ENCODE measurements around the gene UBAP1L.
A peak's percentile ranks its signal among the peaks of the same experiment; 100 is the strongest.
"Not testable (repeated sequence)": the region's sequence is repeated elsewhere in the genome, so short reads cannot be mapped to it uniquely, and the experiment has no call there.

UBAP1L gene

GRCh38 chr15:65115086-65115485 lies at the start of gene UBAP1L:
UBAP1L (minus strand) TSS chr15:65115200; CDS start chr15:65106215, 8,985 bp downstream.
- H3K27ac ChIP-seq (ENCODE audit: low read depth, low read length): no peak within 1 kb of the TSS
- H3K27me3 ChIP-seq (ENCODE audit: control insufficient read depth in 5 of 5, insufficient read depth in 4 of 5, low read length in 5 of 5): no peaks in the 10 kb centered on the region
- peaks cover 49 to 81% (median 60%) of the 10 kb centered on the region in 5 donors for H3K36me3 ChIP-seq (ENCODE audit: control insufficient read depth in 5 of 5, insufficient read depth in 5 of 5, low read length in 5 of 5)
- H3K4me3 ChIP-seq (ENCODE audit: low read depth in 1 of 5, low read length in 5 of 5): no peak within 1 kb of the TSS
- H3K9me3 ChIP-seq (ENCODE audit: control insufficient read depth in 5 of 5, low read length in 5 of 5): no peaks in the 10 kb centered on the region
- H3K4me1 ChIP-seq (ENCODE audit: control insufficient read depth in 5 of 5, insufficient read depth in 5 of 5, low read length in 5 of 5): no peaks in the 10 kb centered on the region
- no peak within 1 kb of the TSS for H3K9ac ChIP-seq (ENCODE audit: low read length in 5 of 5)

GRCh38 chr15:65164139-65164538 lies 49.1 kb upstream of the UBAP1L start:
- no peaks in the 10 kb centered on the region for H3K27me3 ChIP-seq (ENCODE audit: control insufficient read depth in 5 of 5, insufficient read depth in 4 of 5, low read length in 5 of 5)
- H3K4me3 ChIP-seq (ENCODE audit: low read depth in 1 of 5, low read length in 5 of 5): no peak overlapping the region
- H3K9me3 ChIP-seq (ENCODE audit: control insufficient read depth in 5 of 5, low read length in 5 of 5): no peaks in the 10 kb centered on the region
- H3K9ac ChIP-seq (ENCODE audit: low read length in 5 of 5): no peak overlapping the region
- peaks cover 0 to 4% (median 0%) of the 10 kb centered on the region in 5 donors for H3K4me1 ChIP-seq (ENCODE audit: control insufficient read depth in 5 of 5, insufficient read depth in 5 of 5, low read length in 5 of 5)
- no peak overlapping the region for H3K27ac ChIP-seq (ENCODE audit: low read depth, low read length)
- H3K36me3 ChIP-seq (ENCODE audit: control insufficient read depth in 5 of 5, insufficient read depth in 5 of 5, low read length in 5 of 5): peaks cover 18 to 42% (median 34%) of the 10 kb centered on the region in 5 donors

- peaks cover 23 to 48% (median 42%) of the 10 kb centered on the region in 5 donors for H3K36me3 ChIP-seq (ENCODE audit: control insufficient read depth in 5 of 5, insufficient read depth in 5 of 5, low read length in 5 of 5)
- H3K27me3 ChIP-seq (ENCODE audit: control insufficient read depth in 5 of 5, insufficient read depth in 4 of 5, low read length in 5 of 5): no peaks in the 10 kb centered on the region
- no peak overlapping the region for H3K4me3 ChIP-seq (ENCODE audit: low read depth in 1 of 5, low read length in 5 of 5)
- peaks cover 0 to 4% (median 0%) of the 10 kb centered on the region in 5 donors for H3K4me1 ChIP-seq (ENCODE audit: control insufficient read depth in 5 of 5, insufficient read depth in 5 of 5, low read length in 5 of 5)
- no peaks in the 10 kb centered on the region for H3K9me3 ChIP-seq (ENCODE audit: control insufficient read depth in 5 of 5, low read length in 5 of 5)
- H3K27ac ChIP-seq (ENCODE audit: low read depth, low read length): no peak overlapping the region
- H3K9ac ChIP-seq (ENCODE audit: low read length in 5 of 5): no peak overlapping the region
Measured at GRCh38 chr15:65163041-65163440, 48.0 kb upstream of the UBAP1L start.

GRCh38 chr15:65156692-65157091 lies 41.7 kb upstream of the UBAP1L start:
- Histone ChIP-seq H3K27ac (ENCODE audit: low read depth, low read length) (no peak overlapping the region), H3K4me3 (ENCODE audit: low read depth in 1 of 5, low read length in 5 of 5) (no peak overlapping the region), H3K9ac (ENCODE audit: low read length in 5 of 5) (no peak overlapping the region), H3K4me1 (ENCODE audit: control insufficient read depth in 5 of 5, insufficient read depth in 5 of 5, low read length in 5 of 5) (peaks cover 0 to 2% (median 0%) of the 10 kb centered on the region in 5 donors), H3K27me3 (ENCODE audit: control insufficient read depth in 5 of 5, insufficient read depth in 4 of 5, low read length in 5 of 5) (no peaks in the 10 kb centered on the region), H3K36me3 (ENCODE audit: control insufficient read depth in 5 of 5, insufficient read depth in 5 of 5, low read length in 5 of 5) (peaks cover 57 to 75% (median 63%) of the 10 kb centered on the region in 5 donors), H3K9me3 (ENCODE audit: control insufficient read depth in 5 of 5, low read length in 5 of 5) (no peaks in the 10 kb centered on the region)

- peaks cover 0 to 2% (median 0%) of the 10 kb centered on the region in 5 donors for H3K4me1 ChIP-seq (ENCODE audit: control insufficient read depth in 5 of 5, insufficient read depth in 5 of 5, low read length in 5 of 5)
- no peak overlapping the region for H3K4me3 ChIP-seq (ENCODE audit: low read depth in 1 of 5, low read length in 5 of 5)
- no peak overlapping the region for H3K9ac ChIP-seq (ENCODE audit: low read length in 5 of 5)
- H3K27ac ChIP-seq (ENCODE audit: low read depth, low read length): no peak overlapping the region
- H3K36me3 ChIP-seq (ENCODE audit: control insufficient read depth in 5 of 5, insufficient read depth in 5 of 5, low read length in 5 of 5): peaks cover 63 to 87% (median 70%) of the 10 kb centered on the region in 5 donors
- H3K9me3 ChIP-seq (ENCODE audit: control insufficient read depth in 5 of 5, low read length in 5 of 5): no peaks in the 10 kb centered on the region
- no peaks in the 10 kb centered on the region for H3K27me3 ChIP-seq (ENCODE audit: control insufficient read depth in 5 of 5, insufficient read depth in 4 of 5, low read length in 5 of 5)
Measured at GRCh38 chr15:65154720-65155119, 39.7 kb upstream of the UBAP1L start.

- Histone ChIP-seq H3K9ac (ENCODE audit: low read length in 5 of 5) (no peak overlapping the region), H3K4me1 (ENCODE audit: control insufficient read depth in 5 of 5, insufficient read depth in 5 of 5, low read length in 5 of 5) (no peaks in the 10 kb centered on the region), H3K4me3 (ENCODE audit: low read depth in 1 of 5, low read length in 5 of 5) (no peak overlapping the region), H3K36me3 (ENCODE audit: control insufficient read depth in 5 of 5, insufficient read depth in 5 of 5, low read length in 5 of 5) (peaks cover 27 to 54% (median 36%) of the 10 kb centered on the region in 5 donors), H3K9me3 (ENCODE audit: control insufficient read depth in 5 of 5, low read length in 5 of 5) (no peaks in the 10 kb centered on the region), H3K27me3 (ENCODE audit: control insufficient read depth in 5 of 5, insufficient read depth in 4 of 5, low read length in 5 of 5) (no peaks in the 10 kb centered on the region), H3K27ac (ENCODE audit: low read depth, low read length) (no peak overlapping the region)
Measured at GRCh38 chr15:65147902-65148301, 32.9 kb upstream of the UBAP1L start.

- Histone ChIP-seq H3K9ac (ENCODE audit: low read length in 5 of 5) (no peak overlapping the region), H3K27ac (ENCODE audit: low read depth, low read length) (no peak overlapping the region), H3K36me3 (ENCODE audit: control insufficient read depth in 5 of 5, insufficient read depth in 5 of 5, low read length in 5 of 5) (peaks cover 21 to 42% (median 30%) of the 10 kb centered on the region in 5 donors), H3K9me3 (ENCODE audit: control insufficient read depth in 5 of 5, low read length in 5 of 5) (no peaks in the 10 kb centered on the region), H3K4me3 (ENCODE audit: low read depth in 1 of 5, low read length in 5 of 5) (no peak overlapping the region), H3K27me3 (ENCODE audit: control insufficient read depth in 5 of 5, insufficient read depth in 4 of 5, low read length in 5 of 5) (no peaks in the 10 kb centered on the region), H3K4me1 (ENCODE audit: control insufficient read depth in 5 of 5, insufficient read depth in 5 of 5, low read length in 5 of 5) (no peaks in the 10 kb centered on the region)
Measured at GRCh38 chr15:65146438-65146837, 31.4 kb upstream of the UBAP1L start.

GRCh38 chr15:65138631-65139030 lies 23.6 kb upstream of the UBAP1L start:
- not testable (repeated sequence) for H3K36me3 ChIP-seq (ENCODE audit: control insufficient read depth in 5 of 5, insufficient read depth in 5 of 5, low read length in 5 of 5); H3K4me3 ChIP-seq (ENCODE audit: low read depth in 1 of 5, low read length in 5 of 5); H3K9ac ChIP-seq (ENCODE audit: low read length in 5 of 5); H3K27ac ChIP-seq (ENCODE audit: low read depth, low read length); H3K4me1 ChIP-seq (ENCODE audit: control insufficient read depth in 5 of 5, insufficient read depth in 5 of 5, low read length in 5 of 5); H3K9me3 ChIP-seq (ENCODE audit: control insufficient read depth in 5 of 5, low read length in 5 of 5); H3K27me3 ChIP-seq (ENCODE audit: control insufficient read depth in 5 of 5, insufficient read depth in 4 of 5, low read length in 5 of 5)

GRCh38 chr15:65137893-65138292 lies 22.9 kb upstream of the UBAP1L start:
- not testable (repeated sequence) for H3K9ac ChIP-seq (ENCODE audit: low read length in 5 of 5); H3K36me3 ChIP-seq (ENCODE audit: control insufficient read depth in 5 of 5, insufficient read depth in 5 of 5, low read length in 5 of 5); H3K4me1 ChIP-seq (ENCODE audit: control insufficient read depth in 5 of 5, insufficient read depth in 5 of 5, low read length in 5 of 5)

GRCh38 chr15:65137089-65137488 lies 22.1 kb upstream of the UBAP1L start:
- not testable (repeated sequence) for H3K36me3 ChIP-seq (ENCODE audit: control insufficient read depth in 5 of 5, insufficient read depth in 5 of 5, low read length in 5 of 5); H3K9ac ChIP-seq (ENCODE audit: low read length in 5 of 5); H3K27ac ChIP-seq (ENCODE audit: low read depth, low read length); H3K4me3 ChIP-seq (ENCODE audit: low read depth in 1 of 5, low read length in 5 of 5); H3K9me3 ChIP-seq (ENCODE audit: control insufficient read depth in 5 of 5, low read length in 5 of 5); H3K27me3 ChIP-seq (ENCODE audit: control insufficient read depth in 5 of 5, insufficient read depth in 4 of 5, low read length in 5 of 5)
- H3K4me1 ChIP-seq (ENCODE audit: control insufficient read depth in 5 of 5, insufficient read depth in 5 of 5, low read length in 5 of 5): peaks cover 4 to 17% (median 14%) of the 10 kb centered on the region in 5 donors

More at GRCh38 chr15:65137893-65138292, 22.9 kb upstream of the UBAP1L start:
- not testable (repeated sequence) for H3K27ac ChIP-seq (ENCODE audit: low read depth, low read length); H3K4me3 ChIP-seq (ENCODE audit: low read depth in 1 of 5, low read length in 5 of 5); H3K9me3 ChIP-seq (ENCODE audit: control insufficient read depth in 5 of 5, low read length in 5 of 5); H3K27me3 ChIP-seq (ENCODE audit: control insufficient read depth in 5 of 5, insufficient read depth in 4 of 5, low read length in 5 of 5)

GRCh38 chr15:65134538-65134937 lies 19.5 kb upstream of the UBAP1L start:
- H3K36me3 ChIP-seq (ENCODE audit: control insufficient read depth in 5 of 5, insufficient read depth in 5 of 5, low read length in 5 of 5): peaks cover 0 to 6% (median 2%) of the 10 kb centered on the region in 5 donors
- H3K9ac ChIP-seq (ENCODE audit: low read length in 5 of 5): no peak overlapping the region
- H3K4me1 ChIP-seq (ENCODE audit: control insufficient read depth in 5 of 5, insufficient read depth in 5 of 5, low read length in 5 of 5): peaks cover 4 to 26% (median 22%) of the 10 kb centered on the region in 5 donors
- H3K27me3 ChIP-seq (ENCODE audit: control insufficient read depth in 5 of 5, insufficient read depth in 4 of 5, low read length in 5 of 5): no peaks in the 10 kb centered on the region
- H3K4me3 ChIP-seq (ENCODE audit: low read depth in 1 of 5, low read length in 5 of 5): peak overlapping the region in 3 of 5 donors; percentile 76 to 91 (median 86)
- H3K9me3 ChIP-seq (ENCODE audit: control insufficient read depth in 5 of 5, low read length in 5 of 5): no peaks in the 10 kb centered on the region
- no peak overlapping the region for H3K27ac ChIP-seq (ENCODE audit: low read depth, low read length)

All from subcutaneous abdominal adipose tissue (tissue), 5 donors.